SH-SY5Y (cell line): ENCODE results near the gene C19orf67.

Experiments used
- GATA2 ChIP-seq: IDR thresholded peaks from 2 replicates; pipeline ENCODE4 v1.6.1; 2011; ENCODE audit warnings: mild to moderate bottlenecking, low read depth, low read length
- GATA3 ChIP-seq: IDR thresholded peaks from 2 replicates; pipeline ENCODE4 v1.6.1; 2011; ENCODE audit warnings: low read depth, mild to moderate bottlenecking, low read length, moderate library complexity

Gene C19orf67

DNA sequence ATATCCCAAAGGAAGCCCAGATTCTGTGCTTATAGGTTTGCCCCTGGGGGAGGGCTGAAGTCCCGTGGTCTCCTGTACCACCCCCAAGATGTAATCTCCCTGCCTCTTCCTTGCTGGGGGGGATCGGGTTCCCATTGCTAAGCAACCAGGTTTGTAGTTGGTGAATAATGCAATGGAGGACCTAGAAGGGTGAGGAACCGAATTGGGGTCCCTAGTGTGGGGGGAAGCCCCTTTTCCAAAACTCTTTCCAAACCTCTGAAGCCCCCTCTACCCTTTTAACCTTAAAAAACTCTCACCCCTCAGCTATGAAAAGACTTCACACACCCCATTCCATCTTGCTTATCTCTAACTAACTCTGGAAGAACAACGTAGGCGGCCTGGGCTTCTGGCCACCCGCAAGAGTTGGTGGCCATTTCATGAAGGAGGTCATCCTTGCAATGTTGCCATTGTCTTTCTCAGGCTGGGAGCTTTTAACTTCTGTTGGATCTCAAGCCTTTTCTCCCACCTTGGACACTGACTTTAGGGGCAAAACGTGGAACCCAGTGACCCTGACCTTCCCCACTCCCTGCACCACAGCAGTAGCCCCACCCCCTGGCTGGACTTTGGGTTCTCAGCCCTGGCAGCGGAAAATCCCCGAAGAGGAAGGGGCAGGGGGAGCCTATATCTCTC is 24.4 kb downstream of the C19orf67 start:
- TF ChIP-seq GATA3 (no peak), GATA2 (no peak)

- TF ChIP-seq GATA2 (no peak), GATA3 (no peak)
Observed at GRCh38 chr19:14059652-14060155, 25.9 kb downstream of the C19orf67 start.

- TF ChIP-seq GATA2 (no peak), GATA3 (no peak)
Observed at GRCh38 chr19:14059093-14059480, 26.5 kb downstream of the C19orf67 start.

- TF ChIP-seq GATA2: peak; percentile 44; the same call in 1 of the 2 replicates
- no peak for TF ChIP-seq GATA3
Observed at GRCh38 chr19:14058182-14059092, 27.1 kb downstream of the C19orf67 start.

GRCh38 chr19:14056741-14057356 is 28.7 kb downstream of the C19orf67 start:
- TF ChIP-seq GATA2: no peak
- TF ChIP-seq GATA3: no peak

DNA sequence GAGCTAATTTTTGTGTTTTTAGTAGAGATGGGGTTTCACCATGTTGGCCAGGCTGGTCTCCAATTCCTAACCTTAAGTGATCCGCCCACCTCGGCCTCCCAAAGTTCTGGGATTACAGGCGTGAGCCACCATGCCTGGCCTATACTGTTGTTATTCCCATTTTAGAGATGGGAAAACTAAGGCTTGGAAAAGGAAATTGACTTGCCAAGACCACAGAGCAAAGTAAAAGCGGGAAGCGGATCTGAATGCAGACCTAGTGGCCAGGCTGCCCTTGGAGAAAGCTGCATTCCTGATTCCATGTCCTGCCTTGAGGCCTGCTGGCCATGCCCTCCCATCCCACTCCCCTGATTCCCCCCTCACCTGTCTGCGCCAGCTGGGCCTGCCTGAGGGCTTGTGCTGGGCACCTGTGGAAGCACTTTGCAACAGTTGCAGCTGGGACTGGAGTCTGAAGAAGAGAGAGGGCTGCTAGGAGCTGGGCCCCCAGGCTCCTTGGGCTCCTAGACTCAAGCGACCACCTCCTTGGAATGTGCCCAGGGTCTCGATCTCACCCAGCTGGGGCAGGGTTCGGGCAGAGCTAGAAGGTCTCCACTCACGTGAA is 29.4 kb downstream of the C19orf67 start:
- no peak for TF ChIP-seq GATA2
- TF ChIP-seq GATA3: no peak

DNA sequence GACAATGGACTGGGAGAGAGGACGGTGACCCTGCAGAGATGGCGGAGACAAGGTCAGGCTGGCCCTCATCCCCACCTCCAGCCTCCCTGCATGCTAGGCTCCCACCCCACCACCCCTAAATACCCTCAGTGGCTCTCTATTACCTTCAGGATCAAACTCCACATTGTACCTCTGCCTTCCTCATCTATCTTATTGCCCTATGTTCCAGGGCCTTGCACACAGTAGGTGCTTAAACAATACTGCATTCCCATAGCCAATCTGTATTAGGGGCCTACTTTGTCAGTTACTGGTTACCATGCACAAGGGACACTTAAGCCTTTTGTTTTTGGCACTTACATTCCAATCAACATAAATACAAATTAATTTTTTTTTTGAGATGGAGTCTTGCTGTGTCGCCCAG is 30.2 kb downstream of the C19orf67 start:
- no peak for TF ChIP-seq GATA3
- TF ChIP-seq GATA2: no peak

DNA sequence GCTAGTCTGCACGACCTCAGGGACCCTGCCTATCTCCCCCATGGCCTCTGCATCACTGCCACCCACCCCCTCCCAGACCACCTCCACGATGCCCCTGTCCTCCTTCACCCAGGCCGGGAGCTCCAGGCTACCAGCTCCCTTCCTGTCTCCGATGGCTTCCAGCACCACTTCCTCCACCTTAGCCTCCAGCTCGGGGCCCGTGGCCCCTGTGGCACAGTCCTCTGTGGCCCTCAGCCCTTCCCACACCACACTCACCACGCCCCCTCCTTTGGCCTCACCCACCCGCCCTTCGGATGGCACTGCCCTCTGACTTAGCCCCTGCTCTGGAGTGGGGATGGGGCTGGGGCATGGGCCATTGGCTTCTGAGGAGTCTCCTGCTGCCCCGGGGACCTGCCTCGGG is 30.9 kb downstream of the C19orf67 start:
- no peak for TF ChIP-seq GATA2

- TF ChIP-seq GATA2 (no peak), GATA3 (no peak)
Observed at GRCh38 chr19:14054099-14054498, 31.5 kb downstream of the C19orf67 start.

- TF ChIP-seq GATA3 (no peak), GATA2 (no peak)
Observed at GRCh38 chr19:14053500-14053899, 32.1 kb downstream of the C19orf67 start.

- no peak for TF ChIP-seq GATA3
Observed at GRCh38 chr19:14053032-14053431, 32.6 kb downstream of the C19orf67 start.

DNA sequence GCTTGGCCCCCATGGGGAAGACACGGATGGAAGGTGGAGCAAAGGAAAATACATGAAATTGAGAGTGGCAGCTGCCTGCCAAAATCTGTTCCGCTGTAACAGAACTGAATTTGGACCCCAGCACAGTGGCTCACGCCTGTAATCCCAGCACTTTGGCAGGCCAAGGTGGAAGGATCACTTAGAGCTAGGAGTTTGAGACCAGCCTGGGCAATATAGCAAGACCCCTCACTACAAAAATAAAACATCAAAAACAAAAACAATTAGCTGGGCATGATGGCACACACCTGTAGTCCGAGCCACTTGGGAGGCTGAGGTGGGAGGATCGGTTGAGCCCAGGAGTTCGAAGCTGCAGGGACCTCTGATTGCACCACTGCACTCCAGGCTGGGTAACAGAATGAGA is 33.1 kb downstream of the C19orf67 start:
- TF ChIP-seq GATA2 (no peak), GATA3 (no peak)

DNA sequence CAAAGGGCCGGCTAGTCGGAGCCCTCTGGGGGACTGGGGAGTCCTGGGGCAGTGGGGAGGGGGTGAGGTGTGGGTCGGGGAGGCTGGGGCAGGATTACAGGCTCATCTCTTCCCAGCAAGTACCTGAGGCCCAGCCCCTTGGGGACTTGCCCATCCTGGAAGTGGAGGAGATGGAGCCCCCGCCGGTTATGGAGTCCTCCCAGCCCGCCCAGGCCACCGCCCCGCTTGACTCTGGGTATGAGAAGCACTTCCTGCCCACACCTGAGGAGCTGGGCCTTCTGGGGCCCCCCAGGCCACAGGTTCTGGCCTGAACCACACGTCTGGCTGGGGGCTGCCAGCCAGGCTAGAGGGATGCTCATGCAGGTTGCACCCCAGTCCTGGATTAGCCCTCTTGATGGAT is 33.6 kb downstream of the C19orf67 start:
- TF ChIP-seq GATA2 (no peak), GATA3 (no peak)

GRCh38 chr19:14050512-14050911 is 35.1 kb downstream of the C19orf67 start:
- TF ChIP-seq GATA2 (no peak), GATA3 (no peak)
